Endodermal cell (in vitro differentiated cells): ENCODE data around the gene CXADR. TPM values are rescaled to one million over a fixed set of nuclear protein-coding genes. Genes with fewer than 3 reads are reported as not detected.
A peak's percentile ranks its signal among the peaks of the same experiment; 100 is the strongest.

Experiments used
- DNase-seq: peaks from one replicate; pipeline ENCODE4 v3.0.0-alpha.2; 2017
- H3K27ac ChIP-seq: 2 replicates; pipeline ENCODE4 v1.5.1; 2013; ENCODE audit warnings: mild to moderate bottlenecking, low read depth, low read length, moderate library complexity
- H3K27me3 ChIP-seq: 2 replicates; pipeline ENCODE4 v1.6.1; 2013; ENCODE audit warnings: mild to moderate bottlenecking, low read length, moderate library complexity; ENCODE audit not compliant: insufficient read depth, control insufficient read depth, poor library complexity, severe bottlenecking
- H3K36me3 ChIP-seq: 2 replicates; pipeline ENCODE4 v1.7.0; 2013; ENCODE audit warnings: mild to moderate bottlenecking, low read length, moderate library complexity; ENCODE audit not compliant: control insufficient read depth, insufficient read depth
- H3K4me1 ChIP-seq: one replicate; pipeline ENCODE4 v1.7.0; 2013; ENCODE audit warnings: low read length; ENCODE audit not compliant: control insufficient read depth, insufficient read depth
- H3K4me3 ChIP-seq: 2 replicates; pipeline ENCODE4 v1.5.1; 2013; ENCODE audit warnings: mild to moderate bottlenecking, low read length, moderate library complexity
- H3K9ac ChIP-seq: 2 replicates; pipeline ENCODE4 v1.6.1; 2013; ENCODE audit warnings: mild to moderate bottlenecking, low read length, moderate library complexity; ENCODE audit not compliant: poor library complexity, severe bottlenecking; ENCODE audit errors: extremely low read depth
- H3K9me3 ChIP-seq: 2 replicates; pipeline ENCODE4 v1.6.1; 2013; ENCODE audit warnings: mild to moderate bottlenecking, low read length, moderate library complexity; ENCODE audit not compliant: control insufficient read depth
- H3K27ac Mint-ChIP-seq: 2 replicates; pipeline ENCODE4 v1.8.0; 2020; ENCODE audit warnings: mixed read lengths
- H3K27me3 Mint-ChIP-seq: 2 replicates; pipeline ENCODE4 v1.8.0; 2021; ENCODE audit warnings: mild to moderate bottlenecking, mixed read lengths; ENCODE audit not compliant: insufficient read depth
- H3K36me3 Mint-ChIP-seq: 2 replicates; pipeline ENCODE4 v1.8.0; 2020; ENCODE audit warnings: low read depth, mixed read lengths
- H3K4me1 Mint-ChIP-seq: 2 replicates; pipeline ENCODE4 v1.8.0; 2020; ENCODE audit warnings: mixed read lengths
- H3K4me3 Mint-ChIP-seq: 2 replicates; pipeline ENCODE4 v1.8.0; 2020; ENCODE audit warnings: mild to moderate bottlenecking, moderate library complexity, mixed read lengths
- H3K9me3 Mint-ChIP-seq: 2 replicates; pipeline ENCODE4 v1.8.0; 2020; ENCODE audit warnings: mild to moderate bottlenecking, mixed read lengths
- CTCF ChIP-seq: fragments of 200-600 bp; sonication (generic); conservative IDR thresholded peaks from 2 replicates; pipeline ENCODE4 v1.5.0; 2021; ENCODE audit warnings: antibody characterized with exemption, mild to moderate bottlenecking
- WGBS, 2 experiments: methylation state at CpG; one replicate each; pipeline versions ENCODE4 v1.1.5 to v1.1.7; 2013; ENCODE audit warnings: missing lambda C conversion rate in 2 of 2, mixed read lengths in 1 of 2; ENCODE audit not compliant: insufficient coverage in 1 of 2, insufficient read length in 1 of 2; 5-methylcytosine and 5-hydroxymethylcytosine counted together
- total RNA-seq, 2 donors: library from RNA; stranded (reverse); fragmentation: NEBNext Ultra II Directional in 1 of 2; extraction: Animal tissue kit (Norgen Biotek cat#: 25700) in 1 of 2; gene quantifications; 2 replicates in 1 of 2; 3 replicates in 1 of 2; pipeline ENCODE4 v1.2.1, GENCODE V29; 2021

CXADR gene
- total RNA-seq, 2 donors from 2014 or later = 60.5 to 84.3 TPM

- no peaks in the 10 kb centered on the region for H3K36me3 Mint-ChIP-seq
- H3K27me3 ChIP-seq = no peaks in the 10 kb centered on the region
- no peak for DNase-seq
- H3K4me3 ChIP-seq = no peak overlapping the region
- no peak overlapping the region for H3K27ac ChIP-seq
- no peak for TF ChIP-seq CTCF
- H3K4me1 ChIP-seq = peaks cover 6% of the 10 kb centered on the region
- no peaks in the 10 kb centered on the region for H3K36me3 ChIP-seq
- peaks cover 11% of the 10 kb centered on the region for H3K4me1 Mint-ChIP-seq
- no peak overlapping the region for H3K4me3 Mint-ChIP-seq
- H3K9ac ChIP-seq = no peak overlapping the region
- H3K27me3 Mint-ChIP-seq = peaks cover 15% of the 10 kb centered on the region
- H3K27ac Mint-ChIP-seq = no peak overlapping the region
- no peaks in the 10 kb centered on the region for H3K9me3 ChIP-seq
- H3K9me3 Mint-ChIP-seq = no peaks in the 10 kb centered on the region
- 88 to 92% methylated on average over 4 to 7 of the region's 7 CpGs for WGBS, 2 experiments
These were observed 21.0 kb upstream of the CXADR start for GRCh38 chr21:17491716-17492414.

- Histone ChIP-seq H3K4me1 (peaks cover 6% of the 10 kb centered on the region), H3K9me3 (no peaks in the 10 kb centered on the region), H3K27me3 (no peaks in the 10 kb centered on the region), H3K9ac (no peak overlapping the region), H3K4me3 (no peak overlapping the region), H3K36me3 (no peaks in the 10 kb centered on the region), H3K27ac (no peak overlapping the region)
- no peak overlapping the region for H3K4me3 Mint-ChIP-seq
- peak overlapping the region; percentile 53 for H3K27ac Mint-ChIP-seq
- WGBS, 2 experiments = 84% methylated on average over 5 of the region's 6 CpGs; no CpG with 5 or more reads in 1 of the 2 experiments
- no peaks in the 10 kb centered on the region for H3K9me3 Mint-ChIP-seq
- no peaks in the 10 kb centered on the region for H3K36me3 Mint-ChIP-seq
- H3K4me1 Mint-ChIP-seq = peaks cover 11% of the 10 kb centered on the region
- peaks cover 16% of the 10 kb centered on the region for H3K27me3 Mint-ChIP-seq
- DNase-seq = peak; percentile 66
- TF ChIP-seq CTCF = no peak
These were observed 20.3 kb upstream of the CXADR start for GRCh38 chr21:17492415-17493168.

GRCh38 chr21:17494051-17494450 lies 18.8 kb upstream of the CXADR start:
- H3K4me1 Mint-ChIP-seq = peaks cover 11% of the 10 kb centered on the region

More at GRCh38 chr21:17494051-17494450, 18.8 kb upstream of the CXADR start:
- Mint-ChIP-seq H3K27ac (no peak overlapping the region), H3K27me3 (peaks cover 16% of the 10 kb centered on the region), H3K4me3 (no peak overlapping the region), H3K36me3 (no peaks in the 10 kb centered on the region), H3K9me3 (no peaks in the 10 kb centered on the region)
- Histone ChIP-seq H3K4me1 (peaks cover 6% of the 10 kb centered on the region), H3K27ac (no peak overlapping the region), H3K9me3 (no peaks in the 10 kb centered on the region), H3K9ac (no peak overlapping the region), H3K36me3 (no peaks in the 10 kb centered on the region), H3K27me3 (no peaks in the 10 kb centered on the region), H3K4me3 (no peak overlapping the region)
- 91 to 100% methylated on average over 1 to 3 of the region's 3 CpGs for whole genome bisulfite sequencing, 2 experiments
- no peak for DNase-seq
- no peak for TF ChIP-seq CTCF
